Measurements from ENCODE around the gene SEMA4G.

Gene SEMA4G

DNA sequence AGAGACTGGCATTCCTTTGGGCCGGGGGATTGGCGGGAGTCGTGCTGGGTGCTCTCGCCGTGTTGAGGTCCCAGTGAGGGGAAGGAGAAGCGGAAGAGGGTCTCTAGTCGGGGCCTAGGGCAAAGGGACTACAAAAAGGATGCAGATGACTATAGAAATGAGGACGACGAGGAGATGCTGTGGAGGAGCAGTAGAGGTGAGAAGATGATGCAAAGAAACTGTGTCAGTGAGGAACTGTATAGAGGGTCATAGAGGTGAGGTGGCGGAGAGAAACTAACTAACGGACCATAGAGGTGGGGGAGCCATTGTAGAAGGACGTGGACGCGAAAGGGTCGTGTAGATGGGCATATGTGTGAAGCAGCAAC, 18.4 kb downstream of the SEMA4G start:
- DNase-seq (ENCODE audit: low spot score) (no peak), FAIRE-seq (no peak)

GRCh38 chr10:100988166-100988565, 18.9 kb downstream of the SEMA4G start:
- no peak for FAIRE-seq
- DNase-seq (ENCODE audit: low spot score): no peak

- FAIRE-seq (no peak), DNase-seq (ENCODE audit: low spot score) (no peak)
These were observed 19.8 kb downstream of the SEMA4G start for GRCh38 chr10:100989088-100989487.

DNA sequence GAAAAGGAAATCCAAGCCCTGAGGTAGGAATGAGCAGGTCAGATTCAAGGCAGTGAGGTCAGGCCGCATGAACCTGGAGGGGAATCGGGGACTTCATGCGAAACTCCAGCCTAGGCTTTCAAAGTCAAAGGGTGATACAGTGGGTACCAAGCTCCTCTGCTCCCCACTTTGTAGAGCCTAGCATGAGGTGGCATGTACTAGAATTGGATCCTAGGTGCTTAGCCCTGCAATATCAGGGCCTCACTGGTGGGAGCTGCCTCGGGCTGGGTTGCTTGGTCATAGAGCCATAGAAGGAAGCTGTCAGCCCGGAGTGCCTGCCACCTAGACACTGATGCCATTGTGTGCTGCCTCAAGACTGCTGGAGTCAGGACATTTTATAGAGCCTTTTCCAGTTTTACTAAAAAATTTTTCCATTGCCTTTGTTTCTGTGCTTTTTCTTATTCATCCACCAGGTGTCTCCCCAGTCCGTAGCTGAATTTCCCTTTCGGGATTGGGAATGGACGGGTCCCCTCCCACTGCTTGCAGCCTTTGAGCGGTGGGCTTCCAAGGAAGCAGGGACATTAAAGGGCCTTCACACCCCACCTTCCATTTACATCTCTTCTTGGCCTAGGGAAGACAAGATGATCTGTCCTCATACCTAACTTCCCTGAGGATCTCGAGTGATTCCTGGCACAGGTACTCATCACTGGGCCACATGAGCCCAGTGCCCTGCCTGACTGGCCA, 24.8 kb downstream of the SEMA4G start:
- no peak for FAIRE-seq
- no peak for DNase-seq (ENCODE audit: low spot score)

DNA sequence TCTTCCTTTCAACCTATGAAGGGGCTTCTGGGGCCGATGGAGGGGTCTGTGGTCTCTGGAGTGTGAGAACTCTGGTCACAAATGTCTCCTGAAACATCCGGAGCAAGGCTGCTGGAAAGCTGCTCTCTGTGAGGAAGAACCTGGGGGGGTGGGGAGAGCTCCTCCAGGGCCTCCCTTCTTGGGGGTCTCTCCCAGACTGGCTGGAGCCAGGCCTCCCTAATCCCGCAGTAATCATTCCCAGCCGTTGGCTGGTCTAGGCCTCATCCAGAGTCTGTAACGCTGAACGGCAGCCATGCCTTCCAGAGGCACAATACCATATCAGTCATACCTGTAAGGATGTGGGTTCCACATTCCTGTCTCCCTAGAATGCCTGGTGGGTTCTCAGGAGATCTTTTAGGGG, 25.9 kb downstream of the SEMA4G start:
- DNase-seq (ENCODE audit: low spot score): no peak
- FAIRE-seq: no peak

DNA sequence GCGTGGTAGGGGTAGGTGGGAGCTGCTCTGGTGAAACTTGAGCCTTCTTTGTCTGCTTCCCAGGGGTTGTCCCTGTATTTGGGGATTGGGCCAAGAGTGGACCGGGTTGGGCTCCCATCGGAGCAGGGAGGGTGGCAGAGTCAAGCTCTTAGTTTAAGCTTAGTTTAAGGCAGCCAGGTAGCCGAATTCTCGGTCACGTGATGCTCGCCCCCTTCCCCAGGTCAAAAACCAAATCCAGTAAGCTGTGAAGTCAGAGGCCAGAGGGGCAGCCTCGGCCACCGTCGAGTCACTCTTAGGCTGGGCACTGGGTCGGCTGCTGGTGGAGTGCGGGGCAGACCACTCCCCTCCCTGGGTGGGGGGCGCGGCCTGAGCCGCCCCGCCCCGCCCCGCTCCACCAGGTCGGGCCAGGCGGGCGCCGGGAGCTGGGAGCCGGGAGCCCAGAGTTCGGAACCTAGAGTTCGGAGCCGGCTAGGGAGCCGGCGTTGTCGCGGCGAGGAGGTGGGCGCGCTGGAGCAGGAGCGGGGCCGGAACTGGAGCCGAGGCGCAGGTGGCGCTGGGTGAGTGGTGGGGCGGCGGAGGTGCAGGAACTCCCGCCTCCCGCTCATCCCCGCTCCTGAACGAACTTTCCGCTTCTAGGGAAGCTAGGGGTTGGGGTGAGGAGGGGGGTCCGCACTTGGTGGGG, 27.5 kb downstream of the SEMA4G start:
- DNase-seq (ENCODE audit: low spot score) (no peak), FAIRE-seq (no peak)

DNA sequence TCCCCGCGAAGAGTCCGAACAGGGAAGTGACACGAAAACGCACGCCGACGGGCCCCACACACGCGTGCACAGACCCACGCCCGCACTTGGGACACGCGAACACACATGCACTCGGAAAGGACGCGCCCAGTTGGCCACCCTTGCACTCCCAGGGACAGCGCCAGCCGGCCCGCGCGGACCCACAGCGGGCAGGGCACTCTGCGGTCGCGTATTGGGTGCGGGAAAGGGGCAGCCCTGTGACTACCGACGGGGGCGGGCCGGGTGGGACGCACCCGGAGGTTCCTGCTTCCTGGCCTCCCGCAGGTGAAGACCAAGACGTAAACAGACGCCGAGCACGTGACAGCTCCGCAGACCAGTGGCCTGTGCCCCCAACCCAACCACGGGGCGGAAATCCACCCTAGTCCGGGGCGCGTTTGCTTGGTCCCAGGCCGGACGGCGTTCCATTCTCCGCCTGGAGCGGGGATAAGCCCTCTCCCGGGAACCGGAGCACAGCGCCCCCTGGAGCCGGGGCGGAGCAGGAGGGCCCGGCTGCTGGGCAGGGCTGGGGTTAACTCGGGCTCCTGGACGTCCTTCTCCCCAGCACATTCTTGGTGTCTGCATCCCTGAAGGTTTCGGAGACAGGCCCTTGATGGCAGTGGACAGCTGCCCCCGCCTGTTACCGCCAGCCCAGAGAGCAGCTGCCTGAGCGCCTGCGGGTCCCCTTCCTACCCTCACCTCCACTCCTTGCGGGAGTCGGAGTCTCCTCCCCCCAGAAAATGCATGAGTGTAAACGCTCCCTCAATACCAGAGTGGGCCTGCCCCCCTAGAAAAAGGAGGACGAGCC, 28.3 kb downstream of the SEMA4G start:
- FAIRE-seq (no peak), DNase-seq (ENCODE audit: low spot score) (peak; percentile 63)

GRCh38 chr10:100998183-100998990, 29.1 kb downstream of the SEMA4G start:
- DNase-seq (ENCODE audit: low spot score) (peak; percentile 69), FAIRE-seq (no peak)

DNA sequence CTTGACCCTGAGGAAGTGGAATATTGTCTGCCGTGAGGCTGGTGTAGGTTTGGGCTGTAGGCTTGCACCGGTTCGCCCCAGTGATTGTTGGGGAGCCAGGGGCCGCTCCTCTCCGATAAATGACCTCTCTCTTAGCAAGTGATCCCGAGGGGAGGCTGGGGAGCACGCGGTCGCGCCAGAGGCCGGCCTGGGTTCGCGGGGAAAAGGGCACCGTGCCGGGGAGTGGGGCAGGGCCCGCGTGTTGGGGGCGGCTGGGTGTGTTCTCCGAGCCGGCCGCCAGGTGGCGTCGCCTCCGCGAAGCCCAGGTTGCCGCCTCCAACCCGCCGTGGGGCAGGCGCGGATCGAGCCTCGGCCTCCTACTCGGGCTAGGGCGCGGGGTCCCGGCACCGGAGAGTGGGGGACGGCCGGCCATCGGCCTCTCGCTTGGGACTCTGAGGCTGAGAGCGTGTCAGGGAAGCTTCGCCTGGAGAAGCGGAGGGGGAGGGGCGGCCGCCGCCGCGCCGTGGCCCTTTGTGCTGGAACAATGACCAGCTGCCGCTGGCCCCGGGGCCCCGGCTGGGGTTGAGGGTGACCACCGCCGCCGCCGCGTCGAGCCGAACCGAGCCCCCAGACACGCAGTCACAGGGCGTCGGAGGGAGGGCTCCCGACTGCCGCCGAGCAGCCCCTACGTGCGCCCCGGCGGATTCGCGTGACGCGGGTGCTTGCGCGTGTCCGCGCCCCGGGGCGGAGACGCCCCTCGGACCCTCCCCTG, 29.9 kb downstream of the SEMA4G start:
- peak; percentile 49 for DNase-seq (ENCODE audit: low spot score)
- FAIRE-seq: no peak

DNA sequence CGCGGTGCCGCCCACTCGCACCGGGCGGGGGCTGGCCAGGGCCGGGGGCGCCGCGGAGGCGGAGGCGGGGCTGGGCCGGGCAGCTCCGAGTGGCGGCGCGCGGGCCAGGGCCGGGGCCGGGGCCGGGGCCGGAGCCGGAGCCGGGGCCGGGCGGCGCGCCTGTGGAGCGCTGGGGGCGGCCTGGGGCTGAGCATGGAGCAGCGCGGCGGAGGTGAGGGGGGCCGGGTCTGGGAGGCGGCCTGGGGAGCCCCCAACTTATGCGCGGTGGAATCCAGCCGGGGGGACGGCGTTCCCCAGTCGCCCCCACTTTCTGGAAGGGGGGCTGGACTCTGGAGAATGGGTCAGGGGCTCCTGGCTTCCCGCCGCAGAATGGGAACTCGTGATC, 30.4 kb downstream of the SEMA4G start, which contains the start of gene LZTS2:
TSS of gene LZTS2 (plus strand) at position 67 of the 385 bp plus-strand sequence. CDS start 2,731 bp downstream, outside the sequence.
- FAIRE-seq (no peak), DNase-seq (ENCODE audit: low spot score) (no peak)

- FAIRE-seq: no peak
These were observed 31.0 kb downstream of the SEMA4G start for GRCh38 chr10:101000127-101000914.

DNA sequence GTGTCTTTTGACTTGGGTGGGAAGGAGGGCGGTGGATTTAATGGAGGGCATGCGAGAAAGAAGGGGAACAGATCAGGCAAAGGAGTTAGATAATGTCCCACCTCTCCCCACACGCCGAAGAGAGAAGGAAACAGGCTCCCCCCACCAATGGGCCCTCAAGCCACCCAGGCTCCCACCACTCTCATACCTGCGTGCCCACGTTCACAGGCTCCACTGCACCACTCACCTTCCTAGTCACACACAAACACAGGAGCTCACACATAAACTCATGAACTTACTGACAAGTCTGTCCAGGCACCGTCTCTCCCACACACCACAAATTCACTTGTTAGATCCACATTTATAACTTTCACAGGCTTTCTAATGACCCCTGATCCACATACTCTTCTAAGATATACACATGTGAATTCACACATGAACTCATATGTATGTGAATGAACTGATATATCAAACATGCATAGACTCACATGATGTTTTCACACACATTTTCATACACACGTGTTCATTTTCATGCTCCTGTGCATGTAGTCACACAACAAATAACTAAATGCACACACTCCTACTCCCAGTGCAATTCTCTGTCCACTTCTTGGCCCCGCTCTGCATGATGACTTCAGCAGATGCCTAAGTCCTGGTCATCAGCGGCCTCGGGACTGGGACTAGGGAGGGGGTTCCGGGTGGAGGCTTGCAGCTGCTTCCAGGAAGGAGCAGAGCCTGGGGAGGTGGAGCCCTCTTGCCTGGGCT, 31.8 kb downstream of the SEMA4G start:
- FAIRE-seq (peak; percentile 81), DNase-seq (ENCODE audit: low spot score) (peak; percentile 77)

More at GRCh38 chr10:101000127-101000914, 31.0 kb downstream of the SEMA4G start:
- no peak for DNase-seq (ENCODE audit: low spot score)

GRCh38 chr10:101001659-101002035, 32.3 kb downstream of the SEMA4G start:
- DNase-seq (ENCODE audit: low spot score) (no peak), FAIRE-seq (no peak)

GRCh38 chr10:101002456-101002855, 33.2 kb downstream of the SEMA4G start:
- FAIRE-seq (no peak), DNase-seq (ENCODE audit: low spot score) (no peak)

DNA sequence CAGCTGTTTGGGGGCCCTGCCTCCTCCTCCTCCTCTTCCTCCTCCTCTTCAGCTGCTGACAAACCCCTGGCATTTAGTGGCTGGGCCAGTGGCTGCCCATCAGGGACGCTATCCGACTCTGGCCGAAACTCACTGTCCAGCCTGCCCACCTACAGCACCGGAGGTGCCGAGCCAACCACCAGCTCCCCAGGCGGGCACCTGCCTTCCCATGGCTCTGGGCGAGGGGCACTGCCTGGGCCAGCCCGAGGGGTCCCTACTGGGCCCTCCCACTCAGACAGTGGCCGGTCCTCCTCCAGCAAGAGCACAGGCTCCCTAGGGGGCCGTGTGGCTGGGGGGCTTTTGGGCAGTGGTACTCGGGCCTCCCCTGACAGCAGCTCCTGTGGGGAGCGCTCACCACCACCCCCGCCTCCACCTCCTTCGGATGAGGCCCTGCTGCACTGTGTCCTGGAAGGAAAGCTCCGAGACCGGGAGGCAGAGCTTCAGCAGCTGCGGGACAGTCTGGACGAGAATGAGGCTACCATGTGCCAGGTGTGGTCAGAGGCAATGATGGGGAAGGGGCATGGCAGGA, 34.4 kb downstream of the SEMA4G start:
- DNase-seq (ENCODE audit: low spot score) (no peak), FAIRE-seq (no peak)

DNA sequence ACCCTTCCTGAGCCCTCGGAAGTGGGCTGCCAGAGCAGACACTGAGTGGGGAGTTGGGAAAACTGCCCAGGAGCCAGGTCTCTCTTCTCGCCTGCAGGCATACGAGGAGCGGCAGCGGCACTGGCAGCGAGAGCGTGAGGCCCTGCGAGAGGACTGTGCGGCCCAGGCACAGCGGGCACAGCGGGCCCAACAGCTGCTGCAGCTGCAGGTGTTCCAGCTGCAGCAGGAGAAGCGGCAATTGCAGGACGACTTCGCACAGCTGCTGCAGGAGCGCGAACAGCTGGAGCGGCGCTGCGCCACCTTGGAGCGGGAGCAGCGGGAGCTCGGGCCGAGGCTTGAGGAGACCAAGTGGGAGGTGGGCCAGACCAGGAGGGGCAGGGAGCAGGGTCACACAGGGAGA, 36.1 kb downstream of the SEMA4G start:
- no peak for FAIRE-seq
- DNase-seq (ENCODE audit: low spot score): no peak

DNA sequence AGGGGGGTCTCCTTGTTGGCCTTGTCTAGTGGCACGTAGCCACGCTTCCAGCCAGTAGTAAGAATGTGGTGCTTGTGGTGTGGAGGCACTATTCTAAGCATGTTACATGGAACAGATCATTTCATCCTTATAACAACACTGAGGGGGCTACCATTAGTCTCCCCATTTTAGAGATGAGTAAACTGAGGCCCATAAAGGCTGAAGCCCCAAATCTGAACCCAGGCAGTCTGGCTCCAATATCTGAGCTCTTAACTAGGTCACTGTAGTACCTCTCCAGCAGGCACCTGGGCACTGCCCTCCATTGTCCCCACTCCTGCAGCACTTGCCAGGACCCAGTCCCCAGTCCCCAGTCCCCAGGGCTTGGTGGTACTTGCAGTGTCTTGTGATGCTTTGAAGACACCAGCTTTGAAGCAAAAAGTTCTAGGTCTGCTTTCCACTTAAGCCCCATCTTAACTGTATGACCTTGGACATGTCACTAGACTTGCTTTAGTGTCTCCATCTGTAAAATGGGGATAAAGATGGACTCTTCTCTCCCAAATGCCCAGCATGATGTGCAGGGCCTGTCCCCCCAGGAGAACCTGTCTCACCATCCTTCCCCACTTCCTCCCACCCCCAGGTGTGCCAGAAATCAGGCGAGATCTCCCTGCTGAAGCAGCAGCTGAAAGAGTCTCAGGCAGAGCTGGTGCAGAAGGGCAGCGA, 36.7 kb downstream of the SEMA4G start:
- FAIRE-seq: no peak

GRCh38 chr10:101006593-101007098, 37.3 kb downstream of the SEMA4G start:
- FAIRE-seq (no peak), DNase-seq (ENCODE audit: low spot score) (no peak)

More for the DNA sequence above, 36.7 kb downstream of the SEMA4G start:
- DNase-seq (ENCODE audit: low spot score): no peak

Measured in RCC 7860 (cell line).